ENCODE data around the gene SERPINA12. TPM values are rescaled to one million over a fixed set of nuclear protein-coding genes. Genes with fewer than 3 reads are reported as not detected.

The SERPINA12 gene
- total and polyA plus RNA-seq, 4 donors = 0.28 TPM; not detected in 3

DNA sequence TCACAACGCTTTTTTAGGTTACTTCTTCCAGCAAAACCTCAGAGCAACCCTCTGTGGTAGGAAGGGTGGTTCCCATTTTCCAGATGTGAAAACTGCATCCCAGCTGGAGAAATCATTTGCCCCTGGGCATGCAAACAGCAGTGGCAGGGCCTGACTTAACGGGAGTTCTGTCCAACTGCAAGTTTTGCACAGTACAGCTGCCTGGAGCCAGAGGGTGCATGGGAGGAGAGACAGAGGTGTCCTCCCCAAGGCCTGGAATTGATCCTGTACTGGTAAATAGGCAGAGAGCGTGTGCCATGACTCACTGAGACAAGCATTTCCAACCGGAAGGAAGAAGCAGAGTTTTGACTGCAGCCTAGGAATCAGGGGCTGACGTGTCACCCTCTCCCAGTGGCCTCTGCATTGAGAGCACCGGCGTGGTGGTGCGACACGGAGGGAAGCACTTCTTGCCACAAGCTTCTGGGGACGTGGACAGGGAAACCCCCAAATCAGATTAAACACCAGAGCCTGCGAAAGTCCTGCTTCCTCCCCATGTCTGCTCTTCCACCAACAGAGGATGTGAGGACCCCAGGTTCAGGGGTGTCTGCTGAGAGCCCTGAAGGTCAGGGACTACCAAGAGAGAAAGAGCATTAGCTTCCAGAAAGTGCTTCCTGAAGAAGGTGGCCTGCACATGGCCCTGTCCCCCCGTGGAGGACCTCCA, 33.0 kb upstream of the SERPINA12 start:
- Histone ChIP-seq H3K36me3 (ENCODE audit: control insufficient read depth in 4 of 4, insufficient read depth in 3 of 4, low read depth in 1 of 4, low read length in 3 of 4) (no peaks in the 10 kb centered on the region), H3K9me3 (ENCODE audit: control insufficient read depth in 4 of 4, low read length in 3 of 4) (peaks cover 0 to 5% (median 2%) of the 10 kb centered on the region in 4 donors), H3K27ac (ENCODE audit: low read depth in 1 of 2, low read length in 2 of 2) (no peak overlapping the region), H3K9ac (ENCODE audit: low read depth in 1 of 2, low read length in 2 of 2) (no peak overlapping the region), H3K4me1 (ENCODE audit: control insufficient read depth in 4 of 4, insufficient read depth in 4 of 4, low read length in 3 of 4) (peaks cover 0 to 6% (median 0%) of the 10 kb centered on the region in 4 donors), H3K27me3 (ENCODE audit: control insufficient read depth in 4 of 4, insufficient read depth in 4 of 4, low read length in 3 of 4) (no peaks in the 10 kb centered on the region), H3K4me3 (ENCODE audit: low read depth in 1 of 3, low read length in 3 of 3) (no peak overlapping the region)
- WGBS = 81% methylated on average over 12 of the region's 12 CpGs
- TF ChIP-seq SP1 (IDR thresholded peaks at IDR 0.05) (no peak), GABPA (IDR thresholded peaks at IDR 0.05 in 1 of 2, conservative IDR thresholded peaks at IDR 0.05 in 1 of 2) (no peak), FOXA2 (IDR thresholded peaks at IDR 0.05) (no peak), HNF4G (IDR thresholded peaks at IDR 0.05) (no peak), YY1 (IDR thresholded peaks at IDR 0.05) (no peak), JUND (IDR thresholded peaks at IDR 0.05) (no peak), NR2F2 (IDR thresholded peaks at IDR 0.05) (no peak), RAD21 (IDR thresholded peaks at IDR 0.05) (no peak), HNF4A (conservative IDR thresholded peaks at IDR 0.05) (no peak), RXRA (IDR thresholded peaks at IDR 0.05) (no peak), FOXA1 (IDR thresholded peaks at IDR 0.05) (no peak), EGR1 (IDR thresholded peaks at IDR 0.05; ENCODE audit: low read depth in 2 of 2) (no peak), TAF1 (conservative IDR thresholded peaks at IDR 0.05) (no peak)
- TF ChIP-seq, protein P1, sequence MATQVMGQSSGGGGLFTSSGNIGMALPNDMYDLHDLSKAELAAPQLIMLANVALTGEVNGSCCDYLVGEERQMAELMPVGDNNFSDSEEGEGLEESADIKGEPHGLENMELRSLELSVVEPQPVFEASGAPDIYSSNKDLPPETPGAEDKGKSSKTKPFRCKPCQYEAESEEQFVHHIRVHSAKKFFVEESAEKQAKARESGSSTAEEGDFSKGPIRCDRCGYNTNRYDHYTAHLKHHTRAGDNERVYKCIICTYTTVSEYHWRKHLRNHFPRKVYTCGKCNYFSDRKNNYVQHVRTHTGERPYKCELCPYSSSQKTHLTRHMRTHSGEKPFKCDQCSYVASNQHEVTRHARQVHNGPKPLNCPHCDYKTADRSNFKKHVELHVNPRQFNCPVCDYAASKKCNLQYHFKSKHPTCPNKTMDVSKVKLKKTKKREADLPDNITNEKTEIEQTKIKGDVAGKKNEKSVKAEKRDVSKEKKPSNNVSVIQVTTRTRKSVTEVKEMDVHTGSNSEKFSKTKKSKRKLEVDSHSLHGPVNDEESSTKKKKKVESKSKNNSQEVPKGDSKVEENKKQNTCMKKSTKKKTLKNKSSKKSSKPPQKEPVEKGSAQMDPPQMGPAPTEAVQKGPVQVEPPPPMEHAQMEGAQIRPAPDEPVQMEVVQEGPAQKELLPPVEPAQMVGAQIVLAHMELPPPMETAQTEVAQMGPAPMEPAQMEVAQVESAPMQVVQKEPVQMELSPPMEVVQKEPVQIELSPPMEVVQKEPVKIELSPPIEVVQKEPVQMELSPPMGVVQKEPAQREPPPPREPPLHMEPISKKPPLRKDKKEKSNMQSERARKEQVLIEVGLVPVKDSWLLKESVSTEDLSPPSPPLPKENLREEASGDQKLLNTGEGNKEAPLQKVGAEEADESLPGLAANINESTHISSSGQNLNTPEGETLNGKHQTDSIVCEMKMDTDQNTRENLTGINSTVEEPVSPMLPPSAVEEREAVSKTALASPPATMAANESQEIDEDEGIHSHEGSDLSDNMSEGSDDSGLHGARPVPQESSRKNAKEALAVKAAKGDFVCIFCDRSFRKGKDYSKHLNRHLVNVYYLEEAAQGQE (IDR thresholded peaks at IDR 0.05) = no peak
- TF ChIP-seq, protein P2, sequence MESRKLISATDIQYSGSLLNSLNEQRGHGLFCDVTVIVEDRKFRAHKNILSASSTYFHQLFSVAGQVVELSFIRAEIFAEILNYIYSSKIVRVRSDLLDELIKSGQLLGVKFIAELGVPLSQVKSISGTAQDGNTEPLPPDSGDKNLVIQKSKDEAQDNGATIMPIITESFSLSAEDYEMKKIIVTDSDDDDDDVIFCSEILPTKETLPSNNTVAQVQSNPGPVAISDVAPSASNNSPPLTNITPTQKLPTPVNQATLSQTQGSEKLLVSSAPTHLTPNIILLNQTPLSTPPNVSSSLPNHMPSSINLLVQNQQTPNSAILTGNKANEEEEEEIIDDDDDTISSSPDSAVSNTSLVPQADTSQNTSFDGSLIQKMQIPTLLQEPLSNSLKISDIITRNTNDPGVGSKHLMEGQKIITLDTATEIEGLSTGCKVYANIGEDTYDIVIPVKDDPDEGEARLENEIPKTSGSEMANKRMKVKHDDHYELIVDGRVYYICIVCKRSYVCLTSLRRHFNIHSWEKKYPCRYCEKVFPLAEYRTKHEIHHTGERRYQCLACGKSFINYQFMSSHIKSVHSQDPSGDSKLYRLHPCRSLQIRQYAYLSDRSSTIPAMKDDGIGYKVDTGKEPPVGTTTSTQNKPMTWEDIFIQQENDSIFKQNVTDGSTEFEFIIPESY (IDR thresholded peaks at IDR 0.05) = no peak
- TF ChIP-seq, protein P3, sequence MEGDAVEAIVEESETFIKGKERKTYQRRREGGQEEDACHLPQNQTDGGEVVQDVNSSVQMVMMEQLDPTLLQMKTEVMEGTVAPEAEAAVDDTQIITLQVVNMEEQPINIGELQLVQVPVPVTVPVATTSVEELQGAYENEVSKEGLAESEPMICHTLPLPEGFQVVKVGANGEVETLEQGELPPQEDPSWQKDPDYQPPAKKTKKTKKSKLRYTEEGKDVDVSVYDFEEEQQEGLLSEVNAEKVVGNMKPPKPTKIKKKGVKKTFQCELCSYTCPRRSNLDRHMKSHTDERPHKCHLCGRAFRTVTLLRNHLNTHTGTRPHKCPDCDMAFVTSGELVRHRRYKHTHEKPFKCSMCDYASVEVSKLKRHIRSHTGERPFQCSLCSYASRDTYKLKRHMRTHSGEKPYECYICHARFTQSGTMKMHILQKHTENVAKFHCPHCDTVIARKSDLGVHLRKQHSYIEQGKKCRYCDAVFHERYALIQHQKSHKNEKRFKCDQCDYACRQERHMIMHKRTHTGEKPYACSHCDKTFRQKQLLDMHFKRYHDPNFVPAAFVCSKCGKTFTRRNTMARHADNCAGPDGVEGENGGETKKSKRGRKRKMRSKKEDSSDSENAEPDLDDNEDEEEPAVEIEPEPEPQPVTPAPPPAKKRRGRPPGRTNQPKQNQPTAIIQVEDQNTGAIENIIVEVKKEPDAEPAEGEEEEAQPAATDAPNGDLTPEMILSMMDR (IDR thresholded peaks at IDR 0.05; ENCODE audit: low read depth, low read length, missing input control) = no peak
- TF ChIP-seq, protein P4, sequence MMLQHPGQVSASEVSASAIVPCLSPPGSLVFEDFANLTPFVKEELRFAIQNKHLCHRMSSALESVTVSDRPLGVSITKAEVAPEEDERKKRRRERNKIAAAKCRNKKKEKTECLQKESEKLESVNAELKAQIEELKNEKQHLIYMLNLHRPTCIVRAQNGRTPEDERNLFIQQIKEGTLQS (IDR thresholded peaks at IDR 0.05) = no peak
- TF ChIP-seq, protein P5, sequence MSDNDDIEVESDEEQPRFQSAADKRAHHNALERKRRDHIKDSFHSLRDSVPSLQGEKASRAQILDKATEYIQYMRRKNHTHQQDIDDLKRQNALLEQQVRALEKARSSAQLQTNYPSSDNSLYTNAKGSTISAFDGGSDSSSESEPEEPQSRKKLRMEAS (IDR thresholded peaks at IDR 0.05) = no peak
- peak; percentile 28 for DNase-seq (ENCODE audit: low spot score)
